HEK293 (cell line): ENCODE results near the gene CAPN10.

Experiments
- CTCF ChIA-PET: fragments of 350-600 bp; formaldehyde crosslinking; extraction: SDS; loops from one replicate; lab custom pipeline; 2021; ENCODE audit warnings: antibody characterized with exemption; lab: Yijun Ruan, JAX
- POLR2A ChIA-PET: fragments of 300-600 bp; formaldehyde crosslinking; extraction: SDS; loops from one replicate; lab custom pipeline; 2020; ENCODE audit warnings: antibody characterized with exemption, inconsistent platforms; lab: Yijun Ruan, JAX
- H3K27ac ChIP-seq: fragments of 200-500 bp; sonication (Bioruptor generic); 2 replicates; pipeline ENCODE4 v1.5.1; 2014; ENCODE audit warnings: low read depth, low read length, control low read depth, inconsistent platforms; ENCODE audit errors: extremely low read depth
- H3K36me3 ChIP-seq, 2 experiments: fragments of 200-500 bp in 1 of 2; sonication (Bioruptor generic) in 1 of 2; 1 replicate in 1 of 2; 2 replicates in 1 of 2; pipeline ENCODE4 v1.5.1; 2014 to 2017; ENCODE audit warnings: inconsistent platforms in 2 of 2, low read length in 2 of 2; ENCODE audit not compliant: control insufficient read depth in 2 of 2, insufficient read depth in 1 of 2
- H3K4me1 ChIP-seq: fragments of 200-500 bp; sonication (Bioruptor generic); 2 replicates; pipeline ENCODE4 v1.5.1; 2014; ENCODE audit warnings: mild to moderate bottlenecking, low read length, inconsistent platforms; ENCODE audit not compliant: control insufficient read depth, insufficient read depth
- H3K4me3 ChIP-seq: 2 replicates; pipeline ENCODE4 v1.5.1; 2011; ENCODE audit warnings: low read depth, mild to moderate bottlenecking, control low read depth, low read length, moderate library complexity
- H3K9me3 ChIP-seq: fragments of 200-500 bp; sonication (Bioruptor generic); 2 replicates; pipeline ENCODE4 v1.5.1; 2014; ENCODE audit warnings: low read depth, low read length, inconsistent platforms; ENCODE audit not compliant: control insufficient read depth, insufficient read depth
- BCL11B ChIP-seq: fragments of 450-650 bp; formaldehyde crosslinking; IDR thresholded peaks from 2 replicates; pipeline ENCODE4 v1.5.1; 2016; ENCODE audit warnings: low read depth, missing biosample characterization, missing genetic modification characterization
- CTCF ChIP-seq: fragments of 450-650 bp; formaldehyde crosslinking; IDR thresholded peaks from 2 replicates; pipeline ENCODE4 v1.5.1; 2016; ENCODE audit warnings: missing biosample characterization, missing genetic modification characterization
- GLI2 ChIP-seq: fragments of 450-650 bp; formaldehyde crosslinking; IDR thresholded peaks from 2 replicates; pipeline ENCODE4; 2017; ENCODE audit warnings: missing biosample characterization, missing genetic modification characterization, low read depth, borderline replicate concordance
- HOXC10 ChIP-seq: sonication (generic); formaldehyde crosslinking; IDR thresholded peaks from 2 replicates; pipeline ENCODE4 v1.8.1; 2023; ENCODE audit warnings: mild to moderate bottlenecking, missing genetic modification reagents
- KLF1 ChIP-seq: fragments of 450-650 bp; formaldehyde crosslinking; IDR thresholded peaks from 2 replicates; pipeline ENCODE4 v1.5.1; 2016; ENCODE audit warnings: missing biosample characterization, missing genetic modification characterization
- PRDM4 ChIP-seq: fragments of 450-650 bp; formaldehyde crosslinking; IDR thresholded peaks from 2 replicates; pipeline ENCODE4 v1.5.1; 2017; ENCODE audit warnings: missing biosample characterization, missing genetic modification characterization
- SP3 ChIP-seq: fragments of 450-650 bp; formaldehyde crosslinking; IDR thresholded peaks from 2 replicates; pipeline ENCODE4 v1.5.1; 2016; ENCODE audit warnings: missing biosample characterization, missing genetic modification characterization
- ZBTB26 ChIP-seq: fragments of 450-650 bp; formaldehyde crosslinking; optimal IDR thresholded peaks from 2 replicates; pipeline ENCODE3; 2016; ENCODE audit warnings: missing biosample characterization, mild to moderate bottlenecking, missing genetic modification characterization
- ZNF10 ChIP-seq: fragments of 450-650 bp; formaldehyde crosslinking; IDR thresholded peaks from 2 replicates; pipeline ENCODE4 v1.5.1; 2017; ENCODE audit warnings: missing biosample characterization, missing genetic modification characterization
- ZNF114 ChIP-seq: fragments of 450-650 bp; formaldehyde crosslinking; IDR thresholded peaks from 2 replicates; pipeline ENCODE4 v1.5.0; 2017; ENCODE audit warnings: missing biosample characterization, missing genetic modification characterization
- ZNF121 ChIP-seq: fragments of 450-650 bp; formaldehyde crosslinking; IDR thresholded peaks from 2 replicates; pipeline ENCODE4 v1.5.1; 2016; ENCODE audit warnings: missing biosample characterization, missing genetic modification characterization
- ZNF184 ChIP-seq: fragments of 450-650 bp; IDR thresholded peaks from 2 replicates; pipeline ENCODE4 v1.5.1; 2018; ENCODE audit warnings: missing biosample characterization, mild to moderate bottlenecking, missing genetic modification characterization
- ZNF223 ChIP-seq: fragments of 450-650 bp; formaldehyde crosslinking; IDR thresholded peaks from 2 replicates; pipeline ENCODE4 v1.5.1; 2016; ENCODE audit warnings: missing biosample characterization, missing genetic modification characterization
- ZNF24 ChIP-seq: fragments of 450-650 bp; formaldehyde crosslinking; IDR thresholded peaks from 2 replicates; pipeline ENCODE4 v1.5.1; 2016; ENCODE audit warnings: missing biosample characterization, missing genetic modification characterization
- ZNF26 ChIP-seq: fragments of 450-650 bp; formaldehyde crosslinking; IDR thresholded peaks from 2 replicates; pipeline ENCODE4 v1.5.1; 2016; ENCODE audit warnings: missing biosample characterization, missing genetic modification characterization
- ZNF366 ChIP-seq: fragments of 450-650 bp; formaldehyde crosslinking; conservative IDR thresholded peaks from 2 replicates; pipeline ENCODE4 v1.5.1; 2016; ENCODE audit warnings: missing biosample characterization, missing genetic modification characterization
- ZNF37A ChIP-seq: fragments of 450-650 bp; IDR thresholded peaks from 2 replicates; pipeline ENCODE4 v1.5.1; 2018; ENCODE audit warnings: missing biosample characterization, missing genetic modification characterization
- ZNF404 ChIP-seq: fragments of 450-650 bp; formaldehyde crosslinking; IDR thresholded peaks from 2 replicates; pipeline ENCODE4 v1.5.1; 2017; ENCODE audit warnings: missing biosample characterization, missing genetic modification characterization
- ZNF555 ChIP-seq: fragments of 450-650 bp; formaldehyde crosslinking; conservative IDR thresholded peaks from 2 replicates; pipeline ENCODE4 v1.5.1; 2017; ENCODE audit warnings: missing biosample characterization, mild to moderate bottlenecking, missing genetic modification characterization, inconsistent platforms
- ZNF585B ChIP-seq: fragments of 450-650 bp; formaldehyde crosslinking; IDR thresholded peaks from 2 replicates; pipeline ENCODE4 v1.5.1; 2016; ENCODE audit warnings: missing biosample characterization, missing genetic modification characterization
- ZNF658 ChIP-seq: fragments of 450-650 bp; formaldehyde crosslinking; IDR thresholded peaks from 2 replicates; pipeline ENCODE4; 2016; ENCODE audit warnings: missing biosample characterization, missing genetic modification characterization
- ZNF670 ChIP-seq: fragments of 450-650 bp; formaldehyde crosslinking; IDR thresholded peaks from 2 replicates; pipeline ENCODE4 v1.5.1; 2016; ENCODE audit warnings: missing biosample characterization, missing genetic modification characterization, low read depth
- ZNF707 ChIP-seq: fragments of 450-650 bp; formaldehyde crosslinking; IDR thresholded peaks from 2 replicates; pipeline ENCODE4 v1.5.1; 2016; ENCODE audit warnings: missing biosample characterization, missing genetic modification characterization
- ZNF768 ChIP-seq: fragments of 450-650 bp; formaldehyde crosslinking; IDR thresholded peaks from 2 replicates; pipeline ENCODE4 v1.5.1; 2018; ENCODE audit warnings: missing biosample characterization, mild to moderate bottlenecking, missing genetic modification characterization
- ZNF830 ChIP-seq: fragments of 450-650 bp; IDR thresholded peaks from 2 replicates; pipeline ENCODE4 v1.5.0; 2018; ENCODE audit warnings: missing biosample characterization, missing genetic modification characterization, low read depth, mild to moderate bottlenecking, moderate library complexity
- ZSCAN18 ChIP-seq: fragments of 450-650 bp; formaldehyde crosslinking; IDR thresholded peaks from 2 replicates; pipeline ENCODE4 v1.5.1; 2016; ENCODE audit warnings: missing biosample characterization, missing genetic modification characterization

Gene CAPN10

GRCh38 chr2:240570531-240571313, 15.8 kb upstream of the CAPN10 start:
- ChIA-PET CTCF (interaction anchor here (1.0 kb wide), 1 partner anchor 9 kb away, joined by 4 read pairs; no protein-coding TSS in a partner anchor), POLR2A (interaction anchor here (1.0 kb wide), 1 partner anchor 10 kb away, joined by 3 read pairs; no protein-coding TSS in a partner anchor)
- Histone ChIP-seq H3K36me3 (peaks cover 0 to 20% of the 10 kb centered on the region in 2 experiments; a peak in 1 of 3 replicates), H3K4me3 (no peak overlapping the region), H3K4me1 (peaks cover 4% of the 10 kb centered on the region), H3K27ac (no peak overlapping the region), H3K9me3 (no peaks in the 10 kb centered on the region)
- TF ChIP-seq ZNF768 (tag by site-specific recombination) = no peak
- no peak for TF ChIP-seq ZNF114 (tag by site-specific recombination)
- no peak for TF ChIP-seq ZNF670 (tag by site-specific recombination)
- TF ChIP-seq ZNF223 = no peak
- TF ChIP-seq ZNF404 (tag by site-specific recombination) = no peak
- TF ChIP-seq ZNF585B (tag by site-specific recombination) = no peak
- TF ChIP-seq ZSCAN18 (tag by site-specific recombination) = no peak
- no peak for TF ChIP-seq ZNF24 (tag by site-specific recombination)
- no peak for TF ChIP-seq ZNF830 (tag by site-specific recombination)
- no peak for TF ChIP-seq BCL11B
- no peak for TF ChIP-seq CTCF
- TF ChIP-seq KLF1 = no peak
- no peak for TF ChIP-seq ZBTB26

GRCh38 chr2:240571314-240571973, 15.1 kb upstream of the CAPN10 start:
- Histone ChIP-seq H3K4me1 (peaks cover 4% of the 10 kb centered on the region), H3K36me3 (peaks cover 0 to 27% of the 10 kb centered on the region in 2 experiments; a peak in 1 of 3 replicates), H3K4me3 (no peak overlapping the region), H3K9me3 (no peaks in the 10 kb centered on the region), H3K27ac (no peak overlapping the region)
- ChIA-PET POLR2A (no interaction called here), CTCF (interaction anchor here (0.6 to 1.0 kb wide), 2 partner anchors 8 to 45 kb away, joined by 3 to 4 read pairs; no protein-coding TSS in a partner anchor)
- no peak for TF ChIP-seq ZNF10 (tag by site-specific recombination)
- TF ChIP-seq ZNF184 = no peak
- TF ChIP-seq ZNF658 (tag by site-specific recombination) = no peak
- TF ChIP-seq ZNF121 (tag by site-specific recombination) = no peak
- TF ChIP-seq ZNF366 = no peak
- no peak for TF ChIP-seq HOXC10 (CRISPR knock-in tag)
- TF ChIP-seq GLI2 (tag by site-specific recombination) = no peak
- TF ChIP-seq ZNF555 (tag by site-specific recombination) = no peak
- no peak for TF ChIP-seq PRDM4
- no peak for TF ChIP-seq ZNF37A (tag by site-specific recombination)
- no peak for TF ChIP-seq SP3 (tag by site-specific recombination)
- no peak for TF ChIP-seq ZNF707 (tag by site-specific recombination)
- TF ChIP-seq ZNF26 (tag by site-specific recombination) = no peak
